Measurements from ENCODE around the gene HIPK2.

The HIPK2 gene

GRCh38 chr7:139572071-139572470 lies 205.7 kb downstream of the HIPK2 start:
- no peak for ATAC-seq
- TF ChIP-seq RARB (CRISPR knock-in tag; IDR thresholded peaks at IDR 0.05): no peak
- no peak for TF ChIP-seq ZNF70 (CRISPR knock-in tag; IDR thresholded peaks at IDR 0.05)
- no peak for TF ChIP-seq PATZ1 (CRISPR knock-in tag; IDR thresholded peaks at IDR 0.05; ENCODE audit: borderline replicate concordance)
- TF ChIP-seq ZNF565 (CRISPR knock-in tag; conservative IDR thresholded peaks at IDR 0.05; ENCODE audit: low read depth): no peak
- no peak for TF ChIP-seq POU6F1 (CRISPR knock-in tag; IDR thresholded peaks at IDR 0.05; ENCODE audit: borderline replicate concordance, low read depth)
- TF ChIP-seq ARNTL (CRISPR knock-in tag; IDR thresholded peaks at IDR 0.05; ENCODE audit: borderline replicate concordance, low read depth): no peak
- no peak for TF ChIP-seq ZNF8 (CRISPR knock-in tag; IDR thresholded peaks at IDR 0.05)
- no peak for TF ChIP-seq BACH2 (CRISPR knock-in tag; IDR thresholded peaks at IDR 0.05; ENCODE audit: borderline replicate concordance)
- TF ChIP-seq TOX (CRISPR knock-in tag; IDR thresholded peaks at IDR 0.05; ENCODE audit: borderline replicate concordance): no peak
- no peak for TF ChIP-seq SNAI2 (CRISPR knock-in tag; IDR thresholded peaks at IDR 0.05)
- TF ChIP-seq GLIS3 (CRISPR knock-in tag; IDR thresholded peaks at IDR 0.05): no peak

DNA sequence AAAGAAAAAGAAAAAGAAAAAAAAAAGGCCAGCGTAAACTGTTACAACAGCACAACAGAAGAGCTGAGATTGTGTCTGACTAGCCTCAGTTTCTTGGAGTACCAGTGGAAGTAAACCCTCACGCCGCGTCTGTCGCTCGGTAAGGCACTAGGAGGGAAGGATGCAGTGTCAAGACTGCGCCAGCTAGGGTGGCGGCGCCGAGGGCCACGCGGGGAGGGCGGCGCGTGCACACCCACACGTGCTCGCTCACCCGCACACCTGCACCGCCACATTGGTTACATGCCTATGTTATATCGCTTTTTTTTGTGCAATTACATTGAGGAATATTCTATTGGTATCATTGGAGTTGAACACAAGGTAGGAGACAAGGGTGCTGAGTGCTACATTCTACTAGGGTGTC lies 206.1 kb downstream of the HIPK2 start:
- ATAC-seq: no peak
- no peak for TF ChIP-seq PATZ1 (CRISPR knock-in tag; IDR thresholded peaks at IDR 0.05; ENCODE audit: borderline replicate concordance)
- no peak for TF ChIP-seq BACH2 (CRISPR knock-in tag; IDR thresholded peaks at IDR 0.05; ENCODE audit: borderline replicate concordance)
- no peak for TF ChIP-seq SNAI2 (CRISPR knock-in tag; IDR thresholded peaks at IDR 0.05)
- TF ChIP-seq CSRNP3 (CRISPR knock-in tag; IDR thresholded peaks at IDR 0.05): no peak
- no peak for TF ChIP-seq ZNF70 (CRISPR knock-in tag; IDR thresholded peaks at IDR 0.05)
- TF ChIP-seq ZNF8 (CRISPR knock-in tag; IDR thresholded peaks at IDR 0.05): no peak
- no peak for TF ChIP-seq GLIS3 (CRISPR knock-in tag; IDR thresholded peaks at IDR 0.05)
- no peak for TF ChIP-seq ISL1 (CRISPR knock-in tag; IDR thresholded peaks at IDR 0.05)
- no peak for TF ChIP-seq RARB (CRISPR knock-in tag; IDR thresholded peaks at IDR 0.05)
- no peak for TF ChIP-seq TSHZ2 (CRISPR knock-in tag; IDR thresholded peaks at IDR 0.05)
- TF ChIP-seq, protein P1, sequence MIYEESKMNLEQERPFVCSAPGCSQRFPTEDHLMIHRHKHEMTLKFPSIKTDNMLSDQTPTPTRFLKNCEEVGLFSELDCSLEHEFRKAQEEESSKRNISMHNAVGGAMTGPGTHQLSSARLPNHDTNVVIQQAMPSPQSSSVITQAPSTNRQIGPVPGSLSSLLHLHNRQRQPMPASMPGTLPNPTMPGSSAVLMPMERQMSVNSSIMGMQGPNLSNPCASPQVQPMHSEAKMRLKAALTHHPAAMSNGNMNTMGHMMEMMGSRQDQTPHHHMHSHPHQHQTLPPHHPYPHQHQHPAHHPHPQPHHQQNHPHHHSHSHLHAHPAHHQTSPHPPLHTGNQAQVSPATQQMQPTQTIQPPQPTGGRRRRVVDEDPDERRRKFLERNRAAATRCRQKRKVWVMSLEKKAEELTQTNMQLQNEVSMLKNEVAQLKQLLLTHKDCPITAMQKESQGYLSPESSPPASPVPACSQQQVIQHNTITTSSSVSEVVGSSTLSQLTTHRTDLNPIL (CRISPR knock-in tag; IDR thresholded peaks at IDR 0.05; ENCODE audit: low read depth): no peak
- no peak for TF ChIP-seq TOX (CRISPR knock-in tag; IDR thresholded peaks at IDR 0.05; ENCODE audit: borderline replicate concordance)
- no peak for TF ChIP-seq ARNTL (CRISPR knock-in tag; IDR thresholded peaks at IDR 0.05; ENCODE audit: borderline replicate concordance, low read depth)
- TF ChIP-seq ESRRG (CRISPR knock-in tag; IDR thresholded peaks at IDR 0.05): no peak
- TF ChIP-seq ZNF565 (CRISPR knock-in tag; conservative IDR thresholded peaks at IDR 0.05; ENCODE audit: low read depth): no peak
- no peak for TF ChIP-seq CSDC2 (CRISPR knock-in tag; IDR thresholded peaks at IDR 0.05)

- TF ChIP-seq ISL1 (CRISPR knock-in tag; IDR thresholded peaks at IDR 0.05) (no peak), ZFP3 (CRISPR knock-in tag; IDR thresholded peaks at IDR 0.05) (no peak), ZNF70 (CRISPR knock-in tag; IDR thresholded peaks at IDR 0.05) (no peak), RARB (CRISPR knock-in tag; IDR thresholded peaks at IDR 0.05) (no peak), GLIS3 (CRISPR knock-in tag; IDR thresholded peaks at IDR 0.05) (no peak), ZFP30 (CRISPR knock-in tag; IDR thresholded peaks at IDR 0.05) (no peak), PPARA (CRISPR knock-in tag; IDR thresholded peaks at IDR 0.05; ENCODE audit: borderline replicate concordance) (no peak), ZNF8 (CRISPR knock-in tag; IDR thresholded peaks at IDR 0.05) (no peak), ZNF565 (CRISPR knock-in tag; conservative IDR thresholded peaks at IDR 0.05; ENCODE audit: low read depth) (no peak), SNAI2 (CRISPR knock-in tag; IDR thresholded peaks at IDR 0.05) (no peak), CSRNP3 (CRISPR knock-in tag; IDR thresholded peaks at IDR 0.05) (no peak), OSR1 (CRISPR knock-in tag; IDR thresholded peaks at IDR 0.05) (no peak), ARNTL (CRISPR knock-in tag; IDR thresholded peaks at IDR 0.05; ENCODE audit: borderline replicate concordance, low read depth) (no peak)
- TF ChIP-seq, protein P1 (CRISPR knock-in tag; IDR thresholded peaks at IDR 0.05; ENCODE audit: low read depth): no peak
- no peak for ATAC-seq
These were observed 206.6 kb downstream of the HIPK2 start for GRCh38 chr7:139571190-139571589.
